ENCODE data around the gene C3orf18.

Gene C3orf18

DNA sequence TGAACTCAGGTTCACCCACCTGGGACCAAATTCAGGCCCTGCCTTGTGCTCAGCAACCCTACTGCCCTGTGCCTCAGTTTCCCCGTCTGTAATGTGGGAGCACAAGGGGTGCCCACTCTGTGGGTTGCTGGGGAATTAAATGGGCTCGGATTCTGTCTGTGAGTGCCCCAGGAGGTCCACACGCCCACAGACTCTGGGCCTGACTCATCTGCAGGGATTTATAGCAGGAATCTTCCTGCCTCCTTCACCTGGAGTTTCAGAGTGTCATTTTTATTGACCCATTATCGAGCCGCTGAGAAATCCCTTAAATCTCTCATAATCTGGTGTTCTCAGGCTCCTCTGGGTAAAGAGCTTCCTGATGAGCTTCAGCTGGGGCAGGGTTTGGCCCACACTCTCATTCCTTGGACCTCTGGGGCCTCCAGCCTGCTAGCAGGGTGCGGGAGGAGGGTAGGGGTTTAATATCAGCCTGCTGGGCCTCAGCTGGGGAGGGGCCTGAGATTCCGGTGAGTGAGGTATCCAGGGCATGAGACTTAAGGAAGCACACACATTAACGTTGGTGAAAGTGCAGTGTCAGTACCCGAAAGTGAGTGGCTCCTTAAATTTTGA lies 16.4 kb downstream of the C3orf18 start:
- no peak for DNase-seq (ENCODE audit: low spot score)

DNA sequence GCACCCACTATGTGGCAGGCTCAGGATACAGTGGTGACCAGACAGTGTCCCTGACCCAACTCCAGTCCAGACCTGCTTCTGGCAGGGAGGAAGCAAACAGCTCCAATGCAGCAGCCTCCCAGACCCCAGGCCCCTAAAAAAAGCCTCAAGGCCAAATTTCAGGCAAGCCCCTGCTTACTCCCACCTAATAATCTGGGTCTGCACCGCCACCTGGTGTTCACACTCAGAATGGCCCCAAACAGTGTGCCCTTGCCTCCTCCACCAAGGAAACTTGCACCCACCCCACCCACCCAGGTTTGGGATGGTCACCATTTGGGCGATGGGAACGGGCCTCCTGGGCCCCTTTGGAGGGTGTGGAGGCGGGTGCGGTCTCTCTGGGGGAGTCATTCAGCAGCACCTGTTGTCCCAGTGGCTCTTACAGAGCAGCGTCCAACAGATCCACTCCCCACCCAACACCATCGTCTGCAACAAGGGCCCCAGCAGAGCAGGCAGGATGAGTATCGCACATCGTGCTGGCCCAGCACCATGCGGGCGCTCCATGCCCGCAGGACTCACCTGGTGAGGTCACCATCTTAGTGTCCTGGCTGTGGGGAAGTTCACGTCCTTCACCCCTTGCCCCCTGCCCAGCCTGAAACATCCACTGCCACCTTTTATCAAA lies 17.3 kb downstream of the C3orf18 start:
- peak; percentile 85 for DNase-seq (ENCODE audit: low spot score)

DNA sequence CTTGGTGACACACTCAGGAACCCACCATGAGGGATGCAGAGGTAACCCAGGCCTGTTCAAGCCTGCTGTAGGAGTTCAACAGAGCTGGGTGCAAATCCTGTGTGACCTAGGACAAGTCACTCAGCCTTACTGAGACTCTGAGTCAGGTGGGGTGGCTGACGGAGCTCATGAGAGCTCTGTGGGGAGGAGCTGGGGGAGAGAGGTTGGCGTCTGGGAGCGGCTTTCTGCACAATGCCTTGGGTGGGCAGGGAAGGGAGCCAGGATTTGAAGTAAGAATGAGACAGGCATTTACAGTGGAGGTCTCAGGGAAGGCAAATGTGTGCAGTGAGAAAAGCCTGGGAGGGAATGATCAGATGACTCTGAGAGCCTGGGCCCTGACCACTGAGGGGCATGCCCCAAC lies 18.3 kb downstream of the C3orf18 start:
- no peak for DNase-seq (ENCODE audit: low spot score)

DNA sequence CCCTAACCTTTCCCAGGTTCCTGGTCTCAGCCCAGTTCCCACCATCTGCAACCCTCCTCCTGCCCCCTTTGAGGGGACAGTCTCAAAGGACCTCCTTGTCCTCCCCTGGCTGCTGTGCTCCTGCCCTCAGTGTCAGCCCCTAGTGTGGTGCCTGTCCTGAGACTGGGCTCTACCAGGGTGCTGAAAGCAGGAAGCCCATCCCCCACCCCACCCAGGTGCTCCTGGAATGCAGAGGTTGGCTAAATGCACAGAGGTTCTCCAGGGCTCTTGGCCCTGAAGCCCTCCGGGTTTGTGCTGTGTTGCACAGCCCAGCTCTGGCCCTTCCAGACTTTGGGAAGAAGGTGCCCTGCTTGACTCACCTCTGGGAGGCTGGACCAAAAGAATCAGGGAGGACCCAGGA lies 21.8 kb downstream of the C3orf18 start:
- no peak for DNase-seq (ENCODE audit: low spot score)

- DNase-seq (ENCODE audit: low spot score), result peak; percentile 84
Measured at GRCh38 chr3:50542177-50543034, 25.1 kb downstream of the C3orf18 start.

- DNase-seq (ENCODE audit: low spot score), result no peak
Measured at GRCh38 chr3:50539356-50540286, 27.9 kb downstream of the C3orf18 start.

DNA sequence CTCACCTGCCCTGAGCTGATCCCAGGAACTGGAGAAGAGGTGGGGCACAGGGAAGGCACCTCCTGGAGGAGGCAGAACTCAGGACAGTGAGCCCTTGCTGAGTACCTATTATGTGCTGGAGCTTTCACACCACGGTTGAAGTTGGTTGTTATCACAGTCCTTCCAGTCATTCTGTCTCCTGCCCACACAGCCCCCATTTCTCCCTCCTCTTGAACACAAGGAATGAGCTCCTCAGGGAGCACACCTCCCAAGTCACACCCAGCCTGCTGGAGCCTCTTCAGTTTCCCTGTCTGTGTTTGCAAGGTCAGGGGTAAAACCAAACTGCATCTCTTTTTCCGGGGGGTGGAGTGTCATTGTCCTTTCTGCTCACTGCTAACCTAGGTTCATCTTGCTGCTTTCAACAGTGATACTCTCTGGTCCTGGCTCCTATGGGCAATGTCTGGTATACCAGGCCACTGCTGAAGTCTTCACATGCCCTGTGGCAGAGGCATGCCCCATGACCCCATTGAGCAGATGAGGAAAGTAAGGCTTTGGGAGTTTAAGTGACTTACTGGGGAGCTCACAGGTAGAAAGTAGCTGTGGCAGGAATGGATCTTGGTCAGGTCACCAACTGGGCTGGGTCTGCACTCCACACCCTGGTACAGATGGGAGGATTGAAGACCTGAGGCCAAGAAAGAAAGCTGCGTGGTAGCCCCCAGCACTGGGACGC lies 30.0 kb downstream of the C3orf18 start:
- DNase-seq (ENCODE audit: low spot score), result no peak

- DNase-seq (ENCODE audit: low spot score), result no peak
Measured at GRCh38 chr3:50536471-50537180, 30.9 kb downstream of the C3orf18 start.

- DNase-seq (ENCODE audit: low spot score), result no peak
Measured at GRCh38 chr3:50534681-50535330, 32.7 kb downstream of the C3orf18 start.

DNA sequence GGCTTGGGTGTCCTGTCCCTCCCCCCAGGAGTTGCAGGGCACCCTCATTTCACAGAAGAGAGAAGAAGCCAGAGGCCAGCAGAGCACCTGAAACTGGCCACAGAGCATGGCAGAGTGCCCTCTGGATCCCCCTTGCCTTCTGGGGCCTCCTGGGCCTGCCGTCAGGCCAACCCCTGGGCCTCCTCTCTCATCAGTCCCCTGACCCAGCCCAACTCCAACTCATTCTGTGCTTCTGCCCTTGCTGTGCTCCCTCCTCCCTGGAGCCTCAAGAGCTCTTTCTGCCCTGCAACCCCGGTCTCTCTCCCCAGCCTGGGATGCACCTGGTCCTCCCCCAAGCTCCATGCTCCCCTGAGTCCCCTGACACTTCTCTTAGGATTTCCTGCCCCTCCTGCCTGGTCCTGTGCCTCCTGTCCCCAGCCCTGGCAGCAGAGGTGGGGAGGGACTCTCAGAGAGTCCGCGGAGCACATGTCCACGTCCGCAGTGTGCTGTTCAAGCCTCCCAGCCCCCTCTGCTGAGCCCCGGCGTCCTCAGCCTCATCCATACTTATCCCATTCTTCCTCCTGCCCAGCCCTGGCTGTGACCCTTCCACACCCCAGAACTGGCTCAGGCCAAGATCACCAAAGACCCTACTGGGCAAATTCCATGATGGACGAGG lies 33.6 kb downstream of the C3orf18 start:
- no peak for DNase-seq (ENCODE audit: low spot score)

DNA sequence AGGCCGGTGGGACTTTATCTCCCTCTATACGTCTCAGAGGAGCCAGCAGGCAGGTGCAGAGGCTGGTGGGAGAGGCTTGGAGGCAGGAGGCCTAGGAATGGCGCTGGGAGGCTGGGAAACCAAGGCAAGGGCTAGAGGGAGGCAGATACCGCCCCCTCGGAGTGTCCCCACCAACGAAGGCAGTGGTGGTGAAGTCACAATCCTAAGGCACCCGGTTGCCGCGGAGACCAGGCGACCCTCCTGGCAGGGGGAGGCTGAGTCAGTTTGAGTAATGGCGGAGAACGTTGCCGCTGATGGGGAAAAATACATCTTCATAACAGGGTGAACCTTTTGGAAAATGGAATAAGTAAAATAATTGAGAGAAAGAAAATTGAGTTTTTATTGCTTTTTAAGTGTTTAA lies 34.2 kb downstream of the C3orf18 start:
- no peak for DNase-seq (ENCODE audit: low spot score)

- DNase-seq (ENCODE audit: low spot score), result no peak
Measured at GRCh38 chr3:50532062-50532705, 35.4 kb downstream of the C3orf18 start.

DNA sequence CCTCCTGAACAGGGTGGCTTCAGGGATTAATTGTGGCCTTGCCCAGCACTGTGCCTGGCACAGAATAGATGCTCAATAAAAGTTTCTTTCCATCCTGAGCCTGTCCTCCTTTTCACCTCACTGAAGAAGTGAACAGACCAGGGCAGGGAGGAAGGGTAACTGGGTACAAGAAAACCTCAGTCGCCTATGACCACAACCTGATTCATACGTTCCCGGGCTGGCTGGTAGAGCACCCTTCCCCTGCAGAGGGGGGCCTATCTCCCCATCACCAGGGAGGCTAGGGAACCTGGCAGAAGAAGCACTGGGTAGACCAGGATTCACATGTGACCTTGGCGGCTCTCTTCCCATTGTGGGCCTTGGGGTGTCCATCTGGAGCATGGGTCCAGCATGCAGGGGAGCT lies 36.3 kb downstream of the C3orf18 start:
- no peak for DNase-seq (ENCODE audit: low spot score)

DNA sequence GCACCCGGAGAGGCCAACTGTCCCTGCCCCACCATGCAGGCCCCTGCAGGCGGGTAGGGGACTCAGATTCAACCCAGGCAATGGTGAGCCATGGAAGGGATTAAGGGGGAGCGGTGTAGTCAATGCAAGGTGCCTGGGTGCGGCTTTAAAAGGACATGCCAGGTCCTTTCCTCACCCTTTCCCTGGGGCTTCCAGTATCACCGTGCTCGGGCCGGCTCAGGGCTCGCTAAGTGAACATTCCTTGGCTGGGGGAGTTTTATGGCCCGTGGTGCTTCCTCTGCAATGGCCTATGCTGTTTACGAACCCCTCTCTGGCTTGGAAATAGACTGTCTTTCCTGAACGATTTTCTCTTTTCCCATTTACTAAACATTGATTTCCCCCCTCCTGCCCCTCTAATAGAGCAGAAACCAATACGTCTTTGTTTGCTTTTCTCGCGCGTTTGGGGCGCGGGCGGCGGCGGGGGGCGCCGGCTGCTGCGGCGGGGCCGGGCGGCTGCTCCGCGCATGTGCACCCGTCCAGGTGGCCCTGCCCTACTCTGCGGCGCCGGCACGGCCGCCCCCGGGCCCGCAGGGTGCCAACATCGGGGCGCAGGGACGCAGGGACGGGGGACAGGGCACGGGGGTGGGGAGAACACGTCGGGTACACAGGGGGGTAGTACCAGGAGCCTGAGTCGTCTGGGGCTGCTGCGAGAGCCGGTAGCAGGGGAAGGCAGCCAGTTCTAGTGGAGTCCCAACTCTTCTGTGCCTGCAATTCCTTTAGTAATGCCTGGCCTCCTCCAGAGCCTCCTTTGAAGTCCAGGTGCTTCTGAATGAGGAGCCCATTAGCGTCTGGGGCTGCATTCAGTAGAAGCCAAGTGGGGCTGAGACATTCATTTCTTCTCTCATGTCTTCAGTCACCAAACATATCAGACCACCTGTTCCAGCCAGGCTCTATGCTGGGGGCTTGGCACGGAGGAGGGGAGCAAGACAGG lies 37.3 kb downstream of the C3orf18 start:
- no peak for DNase-seq (ENCODE audit: low spot score)

GRCh38 chr3:50525987-50526386 lies 41.6 kb downstream of the C3orf18 start:
- no peak for DNase-seq (ENCODE audit: low spot score)

DNA sequence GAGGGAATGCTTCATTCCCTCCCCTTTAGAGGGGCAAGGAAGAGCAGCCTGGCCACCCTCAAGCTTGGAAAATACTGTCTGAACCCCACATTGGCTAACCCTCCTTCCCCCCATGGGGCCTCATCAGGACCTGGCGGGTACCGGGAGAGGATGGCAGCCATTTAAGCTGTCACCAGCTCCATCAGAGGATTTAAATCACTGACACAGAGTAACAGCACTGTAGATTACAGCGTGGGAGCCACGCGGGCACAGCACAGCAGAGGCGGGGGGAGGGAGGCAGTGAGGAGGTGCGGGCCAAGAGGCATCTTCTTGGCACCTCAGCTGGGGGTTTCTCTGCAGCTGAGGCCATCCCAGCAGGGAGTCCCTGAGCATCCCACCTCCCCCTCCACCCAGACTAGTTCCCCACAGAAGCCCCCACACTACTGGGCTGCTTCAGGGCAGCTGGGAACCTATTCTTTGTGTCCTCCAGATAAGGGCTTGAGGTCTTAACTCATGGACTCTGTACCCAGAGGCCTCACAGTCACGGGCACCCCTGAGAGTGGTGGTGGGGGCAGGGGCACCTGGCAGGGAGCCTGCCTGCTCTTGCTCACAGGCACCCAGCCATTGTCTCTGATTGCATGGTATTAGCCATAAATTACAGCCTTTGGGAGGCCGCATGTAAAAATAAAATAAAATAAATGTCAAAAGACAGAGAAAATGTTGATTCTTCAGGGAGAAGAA lies 42.2 kb downstream of the C3orf18 start:
- peak; percentile 57 for DNase-seq (ENCODE audit: low spot score)

DNA sequence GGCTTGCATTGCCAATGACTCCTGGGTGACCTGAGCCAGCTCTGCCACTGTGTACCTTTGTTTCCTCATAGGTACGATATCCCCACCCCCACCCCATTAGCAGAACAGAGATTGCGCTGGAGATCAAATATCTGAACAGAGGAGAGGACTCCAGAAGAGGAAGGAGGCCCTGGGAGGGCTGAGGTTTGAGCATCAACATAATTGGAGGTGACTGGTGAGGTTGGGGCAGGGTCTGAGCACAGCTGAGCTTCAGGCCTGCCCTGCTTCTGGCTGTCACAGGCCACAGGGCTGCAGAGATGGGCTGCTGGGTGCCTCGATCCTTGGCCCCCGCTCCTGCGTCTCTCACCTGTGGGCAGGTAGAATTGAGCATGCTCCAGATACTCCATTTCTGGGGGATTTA lies 42.8 kb downstream of the C3orf18 start:
- DNase-seq (ENCODE audit: low spot score), result no peak

Measured in D341Med (cell line).